Stimulated activated CD4-positive, alpha-beta T cell treated with anti-CD3 and anti-CD28 coated beads, Interleukin-12 subunit alpha, Interleukin-12 subunit beta, amount 100 ng/mL, for 4 hours (primary cell): ENCODE measurements around the gene DLG1.
A peak's percentile ranks its signal among the peaks of the same experiment; 100 is the strongest.
"Not testable (repeated sequence)": the region's sequence is repeated elsewhere in the genome, so short reads cannot be mapped to it uniquely, and the experiment has no call there.

Experiments used
- DNase-seq: peaks from one replicate; pipeline ENCODE4 v3.0.0-alpha.2; 2020

Gene DLG1

GRCh38 chr3:197286678-197287077 lies 11.7 kb downstream of the DLG1 start:
- DNase-seq, result no peak

GRCh38 chr3:197285557-197285956 lies 12.9 kb downstream of the DLG1 start:
- no peak for DNase-seq

DNA sequence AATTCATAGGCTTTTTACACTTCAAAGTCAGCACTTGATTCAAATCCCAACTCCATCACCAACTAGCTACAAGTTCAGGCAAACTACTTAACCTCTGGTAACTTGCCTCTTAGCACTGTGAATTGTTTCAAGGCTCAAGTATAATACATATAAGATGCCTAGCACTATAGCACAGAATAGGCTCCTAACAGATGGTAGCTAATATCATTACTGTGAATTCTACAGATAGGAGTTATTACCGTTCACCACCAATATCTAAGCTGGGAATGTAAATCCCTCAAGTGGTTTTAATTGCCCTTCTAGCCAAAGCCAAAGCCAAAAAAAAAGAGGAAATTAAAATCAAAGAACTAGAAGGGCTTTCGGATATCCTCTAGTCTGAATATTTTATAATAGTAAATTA lies 15.4 kb downstream of the DLG1 start:
- no peak for DNase-seq

- no peak for DNase-seq
Measured at GRCh38 chr3:197281849-197282248, 16.6 kb downstream of the DLG1 start.

- DNase-seq, result no peak
Measured at GRCh38 chr3:197280156-197280555, 18.3 kb downstream of the DLG1 start.

GRCh38 chr3:197278933-197279332 lies 19.5 kb downstream of the DLG1 start:
- no peak for DNase-seq

DNA sequence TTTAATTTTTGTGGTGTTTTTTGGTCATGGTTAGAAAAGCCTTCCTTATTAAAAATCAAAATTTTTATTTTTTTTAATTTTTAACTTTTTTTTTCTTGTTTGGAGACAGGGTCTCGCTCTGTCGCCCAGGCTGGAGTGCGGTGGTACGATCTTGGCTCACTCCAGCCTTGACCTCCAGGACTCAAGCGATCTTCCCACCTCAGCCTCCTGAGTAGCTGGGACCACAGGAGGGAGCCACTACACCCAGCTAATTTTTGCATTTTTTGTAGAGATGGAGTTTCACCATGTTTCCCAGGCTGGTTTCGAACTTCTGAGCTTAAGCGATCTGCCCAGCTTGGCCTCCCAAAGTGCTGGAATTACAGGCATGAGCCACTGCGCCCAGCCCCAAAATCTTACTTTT lies 21.6 kb downstream of the DLG1 start:
- not testable (repeated sequence) for DNase-seq

DNA sequence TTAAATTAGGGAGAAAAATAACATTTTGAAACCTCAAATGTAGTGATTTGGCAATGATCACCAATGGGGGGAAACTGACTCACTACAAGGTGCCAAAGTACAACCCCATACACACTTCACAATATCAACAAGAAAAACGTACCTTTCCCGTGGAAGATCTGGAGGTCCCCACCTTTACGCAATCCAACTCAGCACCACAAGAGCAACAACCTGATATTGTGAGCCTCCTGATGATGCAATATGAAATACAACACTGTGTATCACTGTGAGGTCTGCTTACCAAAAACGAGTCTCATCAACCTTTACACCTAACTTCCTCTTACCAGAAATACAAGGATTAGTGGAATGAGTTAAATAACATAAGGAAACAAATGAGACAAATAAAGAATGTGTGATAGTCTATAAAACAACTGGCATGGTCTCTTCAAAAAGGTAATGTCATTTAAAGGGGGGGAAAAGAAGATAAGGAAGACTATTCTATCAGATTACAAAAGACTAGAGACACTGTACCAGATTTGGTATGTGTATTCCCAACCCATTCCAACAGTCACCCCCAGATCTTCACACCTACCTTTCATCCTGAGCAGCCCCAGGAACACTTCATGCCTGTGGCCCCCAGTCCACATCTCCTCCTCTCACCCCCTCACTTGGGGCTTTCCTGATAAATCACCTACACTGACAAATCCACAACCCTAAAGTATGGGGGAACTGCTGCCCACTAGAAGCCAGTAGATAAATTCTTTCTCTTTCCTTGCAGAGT lies 27.7 kb downstream of the DLG1 start:
- no peak for DNase-seq

- no peak for DNase-seq
Measured at GRCh38 chr3:197269024-197269423, 29.4 kb downstream of the DLG1 start.

- no peak for DNase-seq
Measured at GRCh38 chr3:197268294-197268693, 30.1 kb downstream of the DLG1 start.

GRCh38 chr3:197266331-197266730 lies 32.1 kb downstream of the DLG1 start:
- no peak for DNase-seq

GRCh38 chr3:197262709-197263108 lies 35.7 kb downstream of the DLG1 start:
- no peak for DNase-seq

DNA sequence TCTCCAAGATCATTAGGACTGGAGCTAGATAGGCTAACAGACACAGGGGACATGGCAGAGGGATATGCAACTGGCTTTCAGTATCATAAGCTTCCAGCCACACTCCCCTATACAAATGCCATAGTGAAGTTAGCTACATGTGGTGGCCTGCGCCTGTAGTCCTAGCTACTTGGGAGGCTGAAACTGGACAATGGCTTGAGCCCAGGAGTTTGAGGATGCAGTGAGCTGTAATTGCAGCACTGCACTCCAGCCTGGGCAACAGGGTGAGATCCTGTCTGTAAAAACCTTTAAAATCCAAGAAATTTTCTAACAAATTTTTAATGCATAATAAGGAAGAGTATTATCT lies 37.3 kb downstream of the DLG1 start:
- DNase-seq, result no peak

DNA sequence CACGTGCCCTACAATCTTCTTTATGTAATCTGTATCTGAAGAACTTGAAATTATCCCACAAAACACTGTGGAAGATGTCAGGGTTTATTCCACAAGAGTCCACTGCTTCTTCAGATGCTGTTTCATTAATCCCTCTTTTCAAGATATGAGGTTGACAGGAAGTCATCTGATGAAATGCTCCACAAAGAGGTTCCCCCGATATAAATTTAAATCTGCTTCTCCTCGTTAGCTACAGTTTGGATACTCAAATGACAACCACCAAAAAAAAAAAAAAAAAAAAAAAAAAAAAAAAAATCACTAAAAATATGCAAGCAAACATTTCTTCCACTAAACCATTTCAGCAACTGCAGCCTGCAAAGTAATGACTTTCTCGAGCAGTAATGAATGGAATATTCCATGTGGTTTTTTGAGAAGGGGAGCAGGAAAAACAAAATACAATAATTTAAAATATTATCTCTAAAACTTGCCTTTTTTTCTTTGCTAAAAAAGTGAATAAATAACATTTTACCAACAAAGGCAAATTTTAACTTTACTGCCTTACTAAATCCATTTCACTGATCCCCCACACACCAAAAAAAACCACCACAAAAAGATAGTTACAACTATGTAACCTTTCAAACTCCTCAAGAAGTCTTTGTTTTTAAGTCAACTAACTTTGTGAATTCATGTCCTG lies 37.8 kb downstream of the DLG1 start:
- no peak for DNase-seq

GRCh38 chr3:197259096-197259495 lies 39.3 kb downstream of the DLG1 start:
- no peak for DNase-seq

DNA sequence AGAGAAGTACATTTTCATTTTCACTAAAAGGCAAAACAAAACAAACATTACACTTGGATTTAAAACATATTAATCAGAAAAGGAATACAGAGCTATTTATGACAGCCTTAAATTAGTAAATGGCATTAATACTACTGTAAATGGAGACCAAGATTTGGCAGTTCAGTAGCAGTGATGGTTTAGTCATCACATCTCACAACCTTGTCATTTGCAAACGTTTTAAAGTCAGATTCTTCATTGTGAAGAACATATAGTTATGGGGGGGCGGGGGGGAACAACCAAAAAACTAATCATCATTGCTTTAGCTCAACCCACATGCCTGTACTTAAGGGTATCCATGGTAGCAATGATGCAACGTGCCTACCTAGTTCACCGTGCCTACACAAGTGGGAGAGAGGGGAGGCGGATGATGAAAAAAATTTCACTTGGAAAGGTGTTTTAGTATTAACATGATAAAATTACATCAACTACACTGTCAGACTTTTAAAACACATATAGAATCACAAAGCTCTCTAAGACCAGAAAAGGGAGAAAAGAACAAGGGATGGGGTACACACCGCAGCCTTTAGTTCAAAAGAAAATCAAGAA lies 40.1 kb downstream of the DLG1 start:
- no peak for DNase-seq

DNA sequence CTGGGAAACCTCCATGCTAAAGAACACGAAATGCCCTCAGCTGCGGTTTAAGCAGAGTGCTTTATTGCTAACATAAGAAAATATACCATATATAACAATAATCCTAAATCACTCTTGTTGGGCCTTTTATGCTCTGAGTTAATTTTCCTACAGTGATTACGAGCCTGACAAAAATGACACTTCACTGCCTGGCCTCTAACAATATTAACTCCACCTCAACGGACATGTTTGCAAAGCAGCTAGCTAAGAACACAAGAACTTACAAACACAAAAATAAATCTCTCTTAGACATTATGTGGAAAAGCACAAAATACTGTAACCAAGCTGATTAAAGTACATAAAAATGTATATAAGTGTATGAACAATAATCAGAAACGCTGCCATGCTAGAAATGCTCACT lies 40.7 kb downstream of the DLG1 start:
- DNase-seq, result no peak

- DNase-seq, result peak; percentile 2
Measured at GRCh38 chr3:197256836-197257444, 41.5 kb downstream of the DLG1 start.

DNA sequence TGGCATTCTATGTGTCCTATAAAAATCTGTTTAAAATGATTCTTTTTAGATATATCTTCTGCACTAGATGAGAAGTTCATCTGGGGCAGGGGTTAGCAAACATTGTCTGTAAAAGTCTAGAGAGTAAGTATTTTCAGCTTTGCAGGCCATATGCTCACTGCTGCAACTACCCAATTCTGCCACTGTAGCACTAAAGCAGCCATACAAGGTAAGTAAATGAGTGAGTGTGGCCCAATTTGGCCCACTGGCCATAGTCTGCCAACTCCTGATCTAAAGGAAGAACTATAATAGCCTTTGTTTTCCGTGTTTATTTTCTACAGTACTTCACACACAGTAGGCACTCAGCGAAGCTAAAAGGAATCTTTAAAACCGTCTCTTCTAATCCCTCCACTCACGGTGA lies 42.3 kb downstream of the DLG1 start:
- no peak for DNase-seq

DNA sequence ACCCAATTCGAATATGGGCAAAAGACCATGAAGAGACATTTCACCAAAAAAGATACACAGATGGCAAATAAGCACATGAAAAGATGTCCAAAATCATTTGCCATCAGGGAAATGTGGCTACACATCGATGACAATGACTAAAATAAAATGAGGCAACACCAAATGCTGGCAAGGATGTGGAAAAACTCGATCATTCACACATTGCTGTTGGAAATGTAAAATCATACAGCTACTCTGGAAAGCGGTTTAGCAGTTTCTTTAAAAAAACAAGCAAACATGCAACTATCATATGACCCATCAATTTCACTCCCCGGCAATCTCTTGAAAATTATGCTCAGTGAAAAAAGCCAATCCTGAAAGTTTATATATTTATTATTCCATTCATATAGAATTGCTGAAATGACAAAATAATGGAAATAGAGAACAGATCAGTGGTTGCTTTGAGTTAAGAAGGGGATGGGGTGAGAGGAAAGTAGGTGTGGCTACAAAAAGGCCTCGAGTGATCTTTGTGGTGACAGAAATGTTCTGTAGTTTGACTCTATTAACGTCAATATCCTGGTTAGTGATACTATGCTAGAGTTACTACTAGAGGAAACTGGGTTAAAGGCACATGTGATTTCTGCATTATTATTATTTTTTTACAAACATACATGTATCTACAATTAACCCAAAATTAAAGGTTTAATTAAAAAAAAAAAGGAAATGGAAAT lies 45.0 kb downstream of the DLG1 start:
- DNase-seq, result no peak

- DNase-seq, result no peak
Measured at GRCh38 chr3:197249542-197249941, 48.9 kb downstream of the DLG1 start.

DNA sequence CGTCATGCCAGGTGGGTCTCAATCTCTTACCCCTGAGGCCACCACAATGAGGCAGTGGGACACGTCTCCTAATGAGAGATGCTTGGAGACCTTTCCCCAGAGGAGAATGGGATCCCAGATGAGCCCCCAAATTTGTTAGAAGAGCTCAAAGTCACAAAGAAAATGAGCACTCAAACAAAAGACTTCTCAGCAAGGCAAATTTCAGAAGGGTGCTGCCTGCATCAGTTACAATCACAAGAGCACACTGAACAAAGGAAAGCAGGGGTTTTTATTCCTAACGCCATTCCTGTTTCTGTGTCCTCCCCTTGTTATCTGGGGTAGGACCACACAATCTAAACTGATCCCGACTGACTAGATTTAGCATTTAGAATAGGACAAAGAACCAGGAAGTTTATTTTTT lies 50.1 kb downstream of the DLG1 start:
- DNase-seq, result no peak

- no peak for DNase-seq
Measured at GRCh38 chr3:197244751-197245150, 53.7 kb downstream of the DLG1 start.
